Immature natural killer cell (primary cell): ENCODE results near the gene NCBP1. TPM values are rescaled to one million over a fixed set of nuclear protein-coding genes. Genes with fewer than 3 reads are reported as not detected.
"Not testable (repeated sequence)": the region's sequence is repeated elsewhere in the genome, so short reads cannot be mapped to it uniquely, and the experiment has no call there.

Experiments used
- DNase-seq, 3 donors: peaks; one replicate each; pipeline ENCODE4 v3.0.0; 2022; ENCODE audit warnings: mixed read lengths in 1 of 3
- H3K27ac Mint-ChIP-seq, 6 donors: one replicate each; pipeline ENCODE4 v1.8.0; 2020; ENCODE audit warnings: mixed read lengths in 6 of 6, mild to moderate bottlenecking in 5 of 6, inconsistent platforms in 4 of 6, moderate library complexity in 3 of 6
- H3K27me3 Mint-ChIP-seq, 3 donors: one replicate each; pipeline ENCODE4 v1.8.0; 2020 to 2021; ENCODE audit warnings: low read depth in 3 of 3, mild to moderate bottlenecking in 3 of 3, mixed read lengths in 3 of 3, moderate library complexity in 3 of 3, inconsistent platforms in 1 of 3
- H3K36me3 Mint-ChIP-seq, 3 donors: one replicate each; pipeline ENCODE4 v1.8.0; 2020; ENCODE audit warnings: mixed read lengths in 3 of 3, inconsistent platforms in 2 of 3, mild to moderate bottlenecking in 2 of 3
- H3K4me1 Mint-ChIP-seq, 2 donors: one replicate each; pipeline ENCODE4 v1.8.0; 2020; ENCODE audit warnings: inconsistent platforms in 2 of 2, mild to moderate bottlenecking in 2 of 2, mixed read lengths in 2 of 2, moderate library complexity in 1 of 2
- H3K4me3 Mint-ChIP-seq, 5 donors: one replicate each; pipeline ENCODE4 v1.8.0; 2020; ENCODE audit warnings: mild to moderate bottlenecking in 5 of 5, mixed read lengths in 5 of 5, inconsistent platforms in 3 of 5, moderate library complexity in 3 of 5
- H3K9me3 Mint-ChIP-seq, 6 donors: one replicate each; pipeline ENCODE4 v1.8.0; 2020; ENCODE audit warnings: mild to moderate bottlenecking in 6 of 6, mixed read lengths in 6 of 6, inconsistent platforms in 4 of 6, moderate library complexity in 3 of 6
- polyA plus RNA-seq, 3 donors: library from polyadenylated mRNA; unstranded; fragments of 300-500 nt; fragmentation: Illumina TruSeq; gene quantifications; one replicate each; pipeline ENCODE4 v1.2.3, GENCODE V29; 2021

Gene NCBP1
- polyA plus RNA-seq, 3 donors from 2014 or later: 11.0 to 15.8 (median 12.8) TPM

DNA sequence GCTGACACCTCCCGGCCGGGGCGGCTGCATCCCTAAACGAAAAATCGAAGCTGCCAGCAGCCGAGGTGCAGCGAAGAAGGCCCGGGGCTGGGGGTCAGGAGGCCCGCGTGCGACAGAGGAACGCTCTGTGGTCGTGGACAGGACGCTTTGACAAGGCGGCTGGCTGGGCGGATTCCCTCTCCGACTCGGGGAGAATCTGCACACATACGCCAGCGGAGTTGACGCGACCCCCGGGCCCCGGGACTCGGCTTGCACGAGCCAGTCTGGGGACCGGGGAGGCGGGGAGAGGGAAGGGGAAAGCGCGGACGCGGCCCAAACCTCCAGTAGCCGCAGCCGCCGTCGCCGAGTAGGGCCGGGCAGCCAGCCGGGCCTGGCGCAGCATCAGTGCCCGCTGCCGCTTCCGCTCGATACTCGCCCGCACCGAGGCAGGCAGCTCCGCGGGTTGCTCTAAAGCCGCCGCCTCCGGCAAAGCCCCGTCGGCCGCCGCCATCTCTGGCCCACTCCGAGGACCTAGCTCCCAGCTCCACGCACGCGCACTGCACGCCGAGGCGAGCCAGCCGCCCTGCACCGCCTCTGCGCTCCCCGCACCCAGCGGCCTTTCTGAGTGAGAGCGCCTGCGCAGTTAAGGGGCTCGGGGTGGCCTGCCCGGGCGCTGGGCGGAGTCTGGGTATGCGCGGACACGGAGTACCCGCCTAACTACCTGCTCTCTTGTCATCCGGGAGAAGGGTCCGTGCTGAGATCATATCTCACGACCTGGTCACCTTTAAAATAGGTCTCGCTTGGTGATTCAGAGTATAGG, 63.4 kb downstream of the NCBP1 start, which contains the start of gene XPA:
XPA (minus strand) TSS at position 538 of the 799 bp plus-strand sequence; CDS start at position 490, 48 bp downstream.
- peak within 1 kb of the TSS; percentile 86 to 94 (median 88) for H3K4me3 Mint-ChIP-seq
- peaks cover 0 to 2% (median 0%) of the 10 kb centered on the region in 6 donors for H3K9me3 Mint-ChIP-seq
- peak; percentile 98 to 99 (median 99) for DNase-seq
- H3K27me3 Mint-ChIP-seq: peaks cover 5 to 10% (median 6%) of the 10 kb centered on the region in 3 donors
- peak within 1 kb of the TSS; percentile 94 to 98 (median 97) for H3K27ac Mint-ChIP-seq
- H3K36me3 Mint-ChIP-seq: peaks cover 0 to 7% (median 4%) of the 10 kb centered on the region in 3 donors
- H3K4me1 Mint-ChIP-seq: peaks cover 42 to 50% of the 10 kb centered on the region in 2 donors

GRCh38 chr9:97697837-97698236, 64.2 kb downstream of the NCBP1 start:
- H3K36me3 Mint-ChIP-seq: peaks cover 0 to 7% (median 3%) of the 10 kb centered on the region in 3 donors
- peaks cover 5 to 10% (median 6%) of the 10 kb centered on the region in 3 donors for H3K27me3 Mint-ChIP-seq
- DNase-seq: peak in 1 of 3 donors; percentile 6
- H3K4me1 Mint-ChIP-seq: peaks cover 42 to 50% of the 10 kb centered on the region in 2 donors
- H3K9me3 Mint-ChIP-seq: peaks cover 0 to 2% (median 0%) of the 10 kb centered on the region in 6 donors
- peak overlapping the region; percentile 87 to 98 (median 97) for H3K27ac Mint-ChIP-seq
- H3K4me3 Mint-ChIP-seq: peak overlapping the region; percentile 86 to 94 (median 88)

GRCh38 chr9:97698865-97699264, 65.2 kb downstream of the NCBP1 start:
- no peaks in the 10 kb centered on the region for H3K36me3 Mint-ChIP-seq
- H3K27ac Mint-ChIP-seq: peak overlapping the region in 1 of 6 donors; percentile 34
- peaks cover 38 to 40% of the 10 kb centered on the region in 2 donors for H3K4me1 Mint-ChIP-seq
- H3K4me3 Mint-ChIP-seq: peak overlapping the region in 1 of 5 donors; percentile 16
- H3K9me3 Mint-ChIP-seq: peaks cover 0 to 2% (median 0%) of the 10 kb centered on the region in 6 donors
- peaks cover 4 to 8% (median 6%) of the 10 kb centered on the region in 3 donors for H3K27me3 Mint-ChIP-seq
- DNase-seq: no peak

GRCh38 chr9:97699281-97699680, 65.7 kb downstream of the NCBP1 start:
- not testable (repeated sequence) for DNase-seq, H3K4me3 Mint-ChIP-seq
- peaks cover 4 to 11% (median 6%) of the 10 kb centered on the region in 3 donors for H3K27me3 Mint-ChIP-seq

GRCh38 chr9:97699824-97700223, 66.2 kb downstream of the NCBP1 start:
- H3K9me3 Mint-ChIP-seq, DNase-seq, H3K36me3 Mint-ChIP-seq, H3K4me3 Mint-ChIP-seq: not testable (repeated sequence)
- Mint-ChIP-seq H3K27ac (peak overlapping the region in 1 of 6 donors; percentile 9), H3K27me3 (peaks cover 4 to 12% (median 6%) of the 10 kb centered on the region in 3 donors), H3K4me1 (peaks cover 28 to 30% of the 10 kb centered on the region in 2 donors)

More at GRCh38 chr9:97699281-97699680, 65.7 kb downstream of the NCBP1 start:
- Mint-ChIP-seq H3K4me1 (peaks cover 34 to 36% of the 10 kb centered on the region in 2 donors), H3K27ac (peak overlapping the region in 1 of 6 donors; percentile 34)
- H3K9me3 Mint-ChIP-seq, H3K36me3 Mint-ChIP-seq: not testable (repeated sequence)

GRCh38 chr9:97703437-97704344, 70.1 kb downstream of the NCBP1 start:
- Mint-ChIP-seq H3K4me1 (peaks cover 12 to 17% of the 10 kb centered on the region in 2 donors), H3K4me3 (no peak overlapping the region), H3K36me3 (no peaks in the 10 kb centered on the region), H3K9me3 (peaks cover 0 to 2% (median 0%) of the 10 kb centered on the region in 6 donors), H3K27me3 (peaks cover 3 to 8% (median 6%) of the 10 kb centered on the region in 3 donors), H3K27ac (peak overlapping the region in 2 of 6 donors; percentile 21 to 79)
- no peak for DNase-seq

DNA sequence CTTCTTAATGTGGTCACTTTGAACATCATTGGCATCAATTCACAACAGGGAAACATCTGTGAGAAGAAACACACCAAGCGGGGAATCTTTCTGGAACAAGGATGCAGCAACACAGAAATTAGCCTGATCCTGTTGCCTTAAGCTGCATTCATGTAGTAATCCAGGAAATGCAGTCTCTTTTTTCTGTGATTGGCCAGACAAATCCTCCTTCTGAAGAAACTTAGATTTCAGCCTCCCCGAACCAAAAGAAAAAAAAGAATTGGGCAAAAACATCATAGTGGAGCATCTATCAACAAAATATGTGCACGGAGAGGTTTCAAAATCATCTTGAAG, 70.7 kb downstream of the NCBP1 start:
- peak overlapping the region in 1 of 6 donors; percentile 21 for H3K27ac Mint-ChIP-seq

DNA sequence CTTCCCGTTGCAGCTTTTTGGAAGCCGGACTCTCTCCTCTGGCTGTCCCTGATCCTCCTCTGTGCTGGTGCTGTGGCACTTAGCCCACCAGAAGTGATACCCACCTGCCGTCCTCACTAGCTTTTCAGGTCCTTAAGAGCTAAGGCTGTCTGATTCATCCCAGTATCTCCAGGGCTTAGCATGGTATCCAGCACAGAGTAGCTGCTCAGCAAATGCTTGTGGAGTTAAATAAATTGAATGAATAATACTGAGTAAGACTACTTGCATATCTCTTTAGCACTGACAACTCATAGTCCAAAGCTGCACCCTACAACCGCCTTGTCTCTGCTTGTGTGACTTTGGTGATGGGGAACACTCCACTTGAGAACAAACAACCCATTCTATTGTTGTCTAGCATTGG, 71.2 kb downstream of the NCBP1 start:
- Mint-ChIP-seq H3K9me3 (peaks cover 0 to 2% (median 0%) of the 10 kb centered on the region in 6 donors), H3K27me3 (peaks cover 3 to 8% (median 4%) of the 10 kb centered on the region in 3 donors), H3K4me1 (peaks cover 12 to 17% of the 10 kb centered on the region in 2 donors), H3K36me3 (no peaks in the 10 kb centered on the region), H3K4me3 (no peak overlapping the region), H3K27ac (no peak overlapping the region)
- DNase-seq: no peak

More for the DNA sequence above, 70.7 kb downstream of the NCBP1 start:
- Mint-ChIP-seq H3K27me3 (peaks cover 3 to 8% (median 6%) of the 10 kb centered on the region in 3 donors), H3K36me3 (no peaks in the 10 kb centered on the region), H3K9me3 (peaks cover 0 to 2% (median 0%) of the 10 kb centered on the region in 6 donors), H3K4me1 (peaks cover 12 to 17% of the 10 kb centered on the region in 2 donors), H3K4me3 (no peak overlapping the region)
- no peak for DNase-seq

GRCh38 chr9:97705354-97705950, 71.8 kb downstream of the NCBP1 start:
- H3K27me3 Mint-ChIP-seq: peaks cover 3 to 8% (median 6%) of the 10 kb centered on the region in 3 donors
- H3K36me3 Mint-ChIP-seq: no peaks in the 10 kb centered on the region
- H3K4me1 Mint-ChIP-seq: peaks cover 14 to 19% of the 10 kb centered on the region in 2 donors
- H3K4me3 Mint-ChIP-seq: no peak overlapping the region
- no peak overlapping the region for H3K27ac Mint-ChIP-seq
- peak in 1 of 3 donors; percentile 28 for DNase-seq
- no peaks in the 10 kb centered on the region for H3K9me3 Mint-ChIP-seq

DNA sequence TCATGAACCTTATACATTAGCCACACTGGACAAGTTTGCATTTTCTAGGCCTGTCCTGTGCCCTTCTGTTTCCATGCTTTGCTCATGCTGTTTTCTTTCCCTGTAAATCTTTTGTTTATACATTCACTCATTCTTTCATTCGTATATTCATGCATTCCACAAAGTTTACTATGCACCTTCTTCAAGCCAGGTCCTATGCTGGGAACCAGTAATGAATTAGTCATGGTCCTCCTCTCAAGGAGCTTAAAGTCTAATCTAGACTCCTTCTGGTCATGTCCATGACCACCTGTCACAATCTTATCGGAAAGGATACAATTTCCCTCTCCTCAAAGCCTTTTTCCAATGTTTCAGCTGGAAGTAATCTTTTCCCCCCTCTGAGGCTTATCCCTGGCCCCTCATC, 72.6 kb downstream of the NCBP1 start:
- H3K4me3 Mint-ChIP-seq: no peak overlapping the region
- H3K4me1 Mint-ChIP-seq: peaks cover 22 to 26% of the 10 kb centered on the region in 2 donors
- no peaks in the 10 kb centered on the region for H3K36me3 Mint-ChIP-seq
- H3K27me3 Mint-ChIP-seq: peaks cover 4 to 8% (median 5%) of the 10 kb centered on the region in 3 donors
- no peak overlapping the region for H3K27ac Mint-ChIP-seq
- H3K9me3 Mint-ChIP-seq: no peaks in the 10 kb centered on the region
- no peak for DNase-seq

DNA sequence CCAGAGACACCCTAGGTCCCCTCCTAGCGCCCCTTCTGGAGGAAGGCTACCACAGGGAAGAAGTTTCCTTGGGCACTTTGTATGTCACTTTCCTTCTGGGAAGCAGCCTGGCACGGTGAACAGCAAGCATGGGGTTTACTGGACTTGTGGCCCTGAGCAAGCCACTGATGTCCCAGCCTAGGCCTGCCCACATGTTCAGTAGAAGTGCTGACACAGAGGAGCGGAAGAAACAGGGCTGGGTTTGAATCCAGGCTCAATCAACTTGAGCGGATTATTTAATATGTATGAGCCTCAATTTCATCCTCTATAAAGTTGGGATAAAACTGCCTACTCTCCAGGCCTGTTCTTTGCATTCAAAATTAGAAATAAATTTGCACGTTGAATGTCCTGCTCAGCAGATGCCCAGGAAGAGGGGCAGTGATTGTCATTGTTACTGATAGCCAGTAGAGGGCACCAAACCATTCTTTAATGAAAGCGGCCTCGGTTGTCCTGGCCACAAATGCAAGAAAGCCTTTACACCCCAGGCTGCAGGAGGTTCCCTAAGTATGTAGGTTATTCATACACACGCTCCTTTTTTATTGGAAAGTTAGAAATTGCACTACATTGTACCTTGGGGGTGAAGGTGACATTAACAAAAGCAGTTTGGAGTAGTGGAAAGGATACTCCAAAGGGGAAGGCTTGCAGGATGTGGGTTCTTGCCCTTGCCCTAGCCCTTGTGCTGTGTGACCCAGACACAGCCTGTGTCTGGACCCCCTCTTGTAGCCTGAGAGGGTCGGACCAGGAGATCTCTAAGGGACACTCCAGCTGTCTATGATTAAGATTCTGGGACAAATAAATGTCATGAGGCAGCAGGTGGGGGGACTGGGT, 77.0 kb downstream of the NCBP1 start:
- Mint-ChIP-seq H3K4me1 (peaks cover 22 to 25% of the 10 kb centered on the region in 2 donors), H3K4me3 (peak overlapping the region in 4 of 5 donors; percentile 24 to 43 (median 31)), H3K27ac (peak overlapping the region in 1 of 6 donors; percentile 76), H3K9me3 (no peaks in the 10 kb centered on the region), H3K36me3 (peaks cover 0 to 2% (median 0%) of the 10 kb centered on the region in 3 donors), H3K27me3 (peaks cover 4 to 9% (median 5%) of the 10 kb centered on the region in 3 donors)
- peak; percentile 57 to 65 (median 62) for DNase-seq

- peaks cover 15 to 19% of the 10 kb centered on the region in 2 donors for H3K4me1 Mint-ChIP-seq
- peak overlapping the region in 2 of 6 donors; percentile 60 to 76 for H3K27ac Mint-ChIP-seq
- H3K27me3 Mint-ChIP-seq: peaks cover 3 to 9% (median 5%) of the 10 kb centered on the region in 3 donors
- H3K9me3 Mint-ChIP-seq: no peaks in the 10 kb centered on the region
- H3K4me3 Mint-ChIP-seq: peak overlapping the region in 4 of 5 donors; percentile 24 to 43 (median 31)
- peaks cover 0 to 2% (median 0%) of the 10 kb centered on the region in 3 donors for H3K36me3 Mint-ChIP-seq
- peak in 2 of 3 donors; percentile 19 to 23 for DNase-seq
These were observed 77.6 kb downstream of the NCBP1 start for GRCh38 chr9:97711223-97711626.
